Activated CD4-positive, alpha-beta memory T cell treated with anti-CD3 and anti-CD28 coated beads for 36 hours (primary cell): ENCODE results near the gene CFP. TPM values are rescaled to one million over a fixed set of nuclear protein-coding genes. Genes with fewer than 3 reads are reported as not detected.

Experiments
- CTCF ChIA-PET: fragments of 350-600 bp; sonication (Branson Sonifier 250); formaldehyde crosslinking; loops from one replicate; lab custom pipeline; 2021; ENCODE audit warnings: antibody characterized with exemption, inconsistent platforms; lab: Charles Lee
- POLR2A ChIA-PET: fragments of 350-600 bp; sonication (Branson Sonifier 250); formaldehyde crosslinking; loops from one replicate; lab custom pipeline; 2021; ENCODE audit warnings: antibody characterized with exemption; lab: Charles Lee
- DNase-seq: peaks from one replicate; pipeline ENCODE4 v3.0.0-alpha.2; 2020
- H3K27ac Mint-ChIP-seq: one replicate; pipeline ENCODE4 v1.8.0; 2021; ENCODE audit warnings: mixed read lengths
- H3K27me3 Mint-ChIP-seq: one replicate; pipeline ENCODE4 v1.8.0; 2021; ENCODE audit warnings: mixed read lengths
- H3K36me3 Mint-ChIP-seq: one replicate; pipeline ENCODE4 v1.8.0; 2021; ENCODE audit warnings: mixed read lengths
- H3K4me1 Mint-ChIP-seq: one replicate; pipeline ENCODE4 v1.8.0; 2021; ENCODE audit warnings: low read depth, mixed read lengths
- H3K4me3 Mint-ChIP-seq: one replicate; pipeline ENCODE4 v1.8.0; 2021; ENCODE audit warnings: mild to moderate bottlenecking, mixed read lengths
- H3K9me3 Mint-ChIP-seq: one replicate; pipeline ENCODE4 v1.8.0; 2021; ENCODE audit warnings: mixed read lengths
- intact Hi-C: fragments of 100-400 bp; cut with micrococcal nuclease; formaldehyde crosslinking; loops from one replicate; pipeline ENCODE4 v1.15.1; 2023
- total RNA-seq, 2 experiments: library from RNA; stranded (reverse); gene quantifications; one replicate each; pipeline ENCODE4 v1.2.3, GENCODE V29; 2021

The CFP gene
- total RNA-seq, 2 experiments from 2014 or later, result 3.4 to 4.4 TPM

GRCh38 chrX:47634871-47635575, 5.3 kb upstream of the CFP start:
- Mint-ChIP-seq H3K27ac (no peak overlapping the region), H3K4me1 (peaks cover 17% of the 10 kb centered on the region), H3K9me3 (no peaks in the 10 kb centered on the region), H3K4me3 (no peak overlapping the region), H3K36me3 (peaks cover 31% of the 10 kb centered on the region), H3K27me3 (no peaks in the 10 kb centered on the region)
- ChIA-PET POLR2A (no interaction called here), CTCF (no interaction called here)
- intact Hi-C loops, result no loop called here
- peak; percentile 50 for DNase-seq

GRCh38 chrX:47633689-47634590, 4.2 kb upstream of the CFP start:
- POLR2A ChIA-PET, result no interaction called here
- no peak for DNase-seq
- Mint-ChIP-seq H3K4me1 (peaks cover 23% of the 10 kb centered on the region), H3K9me3 (no peaks in the 10 kb centered on the region), H3K4me3 (no peak overlapping the region), H3K27ac (no peak overlapping the region), H3K36me3 (peaks cover 23% of the 10 kb centered on the region), H3K27me3 (no peaks in the 10 kb centered on the region)
- intact Hi-C loops, result no loop called here
- CTCF ChIA-PET, result no interaction called here

GRCh38 chrX:47632666-47633065, 2.9 kb upstream of the CFP start:
- Mint-ChIP-seq H3K36me3 (peaks cover 12% of the 10 kb centered on the region), H3K27ac (no peak overlapping the region), H3K27me3 (no peaks in the 10 kb centered on the region), H3K4me1 (peaks cover 24% of the 10 kb centered on the region), H3K9me3 (no peaks in the 10 kb centered on the region), H3K4me3 (no peak overlapping the region)
- ChIA-PET CTCF (no interaction called here), POLR2A (no interaction called here)
- DNase-seq, result no peak
- intact Hi-C loops, result no loop called here

- H3K27ac Mint-ChIP-seq, result no peak overlapping the region
- H3K4me1 Mint-ChIP-seq, result peaks cover 19% of the 10 kb centered on the region
- H3K9me3 Mint-ChIP-seq, result no peaks in the 10 kb centered on the region
- ChIA-PET CTCF (interaction anchor here (1.2 kb wide), 1 partner anchor 13 kb away, joined by 3 read pairs; no protein-coding TSS in a partner anchor), POLR2A (no interaction called here)
- no peak for DNase-seq
- H3K27me3 Mint-ChIP-seq, result no peaks in the 10 kb centered on the region
- intact Hi-C loops, result no loop called here
- H3K36me3 Mint-ChIP-seq, result peaks cover 6% of the 10 kb centered on the region
- H3K4me3 Mint-ChIP-seq, result no peak overlapping the region
Measured at GRCh38 chrX:47631676-47632075, 1.9 kb upstream of the CFP start.

- peak overlapping the region; percentile 79 for H3K27ac Mint-ChIP-seq
Measured at GRCh38 chrX:47628982-47629381, 748 bp downstream of the CFP start.

GRCh38 chrX:47625365-47625764, 4.4 kb downstream of the CFP start:
- no peak for DNase-seq
- POLR2A ChIA-PET, result no interaction called here
- intact Hi-C loops, result loop anchor here (5.0 kb wide), 1 partner anchor 63 kb away; the partner anchor contains the start of gene ARAF
- CTCF ChIA-PET, result interaction anchor here (1.2 kb wide), 1 partner anchor 56 kb away, joined by 3 read pairs; no protein-coding TSS in a partner anchor
- H3K9me3 Mint-ChIP-seq, result no peaks in the 10 kb centered on the region
- H3K4me3 Mint-ChIP-seq, result no peak overlapping the region
- no peak overlapping the region for H3K27ac Mint-ChIP-seq
- no peaks in the 10 kb centered on the region for H3K36me3 Mint-ChIP-seq
- H3K27me3 Mint-ChIP-seq, result peaks cover 2% of the 10 kb centered on the region
- H3K4me1 Mint-ChIP-seq, result peaks cover 28% of the 10 kb centered on the region

More at GRCh38 chrX:47628982-47629381, 748 bp downstream of the CFP start:
- no peaks in the 10 kb centered on the region for H3K27me3 Mint-ChIP-seq
- H3K9me3 Mint-ChIP-seq, result no peaks in the 10 kb centered on the region
- no peaks in the 10 kb centered on the region for H3K36me3 Mint-ChIP-seq
- CTCF ChIA-PET, result interaction anchor here (0.8 to 1.5 kb wide), 4 partner anchors 33 to 123 kb away, joined by 3 to 4 read pairs (median 4); no protein-coding TSS in a partner anchor
- H3K4me3 Mint-ChIP-seq, result peak overlapping the region; percentile 41
- peaks cover 19% of the 10 kb centered on the region for H3K4me1 Mint-ChIP-seq
- POLR2A ChIA-PET, result no interaction called here
- DNase-seq, result peak; percentile 36
- intact Hi-C loops, result loop anchor here (5.0 kb wide), 1 partner anchor 67 kb away; the partner anchor contains the start of gene ARAF

GRCh38 chrX:47623540-47624027, 6.1 kb downstream of the CFP start:
- H3K4me3 Mint-ChIP-seq, result peak overlapping the region; percentile 73
- POLR2A ChIA-PET, result no interaction called here
- no peaks in the 10 kb centered on the region for H3K36me3 Mint-ChIP-seq
- CTCF ChIA-PET, result no interaction called here
- H3K27me3 Mint-ChIP-seq, result peaks cover 2% of the 10 kb centered on the region
- peaks cover 15% of the 10 kb centered on the region for H3K4me1 Mint-ChIP-seq
- intact Hi-C loops, result loop anchor here (5.0 kb wide), 1 partner anchor 41 kb away; the partner anchor contains the start of gene TIMP1
- H3K9me3 Mint-ChIP-seq, result no peaks in the 10 kb centered on the region
- peak; percentile 49 for DNase-seq
- H3K27ac Mint-ChIP-seq, result peak overlapping the region; percentile 8

- Mint-ChIP-seq H3K36me3 (no peaks in the 10 kb centered on the region), H3K27me3 (peaks cover 5% of the 10 kb centered on the region)
Measured at GRCh38 chrX:47621851-47622250, 7.9 kb downstream of the CFP start.

GRCh38 chrX:47620303-47620685, 9.4 kb downstream of the CFP start:
- intact Hi-C loops, result loop anchor here (5.0 kb wide), 1 partner anchor 38 kb away; the partner anchor contains the start of gene TIMP1
- Mint-ChIP-seq H3K9me3 (no peaks in the 10 kb centered on the region), H3K27me3 (peaks cover 5% of the 10 kb centered on the region), H3K4me1 (peaks cover 9% of the 10 kb centered on the region), H3K4me3 (peak overlapping the region; percentile 57), H3K27ac (no peak overlapping the region), H3K36me3 (no peaks in the 10 kb centered on the region)
- DNase-seq, result no peak
- POLR2A ChIA-PET, result no interaction called here
- CTCF ChIA-PET, result no interaction called here

More at GRCh38 chrX:47621851-47622250, 7.9 kb downstream of the CFP start:
- Mint-ChIP-seq H3K4me3 (no peak overlapping the region), H3K4me1 (peaks cover 9% of the 10 kb centered on the region), H3K9me3 (no peaks in the 10 kb centered on the region), H3K27ac (no peak overlapping the region)
- ChIA-PET POLR2A (no interaction called here), CTCF (no interaction called here)
- no peak for DNase-seq
- intact Hi-C loops, result loop anchor here (5.0 kb wide), 1 partner anchor 40 kb away; the partner anchor contains the start of gene TIMP1

GRCh38 chrX:47619486-47620302, 10.0 kb downstream of the CFP start, which contains the start of gene SYN1:
Gene SYN1, minus strand, starts transcription at chrX:47619857. Its CDS starts 129 bp downstream, at chrX:47619728.
- peaks cover 5% of the 10 kb centered on the region for H3K27me3 Mint-ChIP-seq

GRCh38 chrX:47618923-47619485, 10.7 kb downstream of the CFP start:
- Mint-ChIP-seq H3K9me3 (no peaks in the 10 kb centered on the region), H3K27me3 (peaks cover 5% of the 10 kb centered on the region), H3K27ac (no peak overlapping the region), H3K36me3 (no peaks in the 10 kb centered on the region), H3K4me3 (peak overlapping the region; percentile 44), H3K4me1 (peaks cover 9% of the 10 kb centered on the region)
- ChIA-PET POLR2A (no interaction called here), CTCF (interaction anchor here (0.6 kb wide), 1 partner anchor 67 kb away, joined by 3 read pairs; no protein-coding TSS in a partner anchor)
- DNase-seq, result no peak
- intact Hi-C loops, result no loop called here

More at GRCh38 chrX:47619486-47620302, 10.0 kb downstream of the CFP start, which contains the start of gene SYN1:
- ChIA-PET POLR2A (no interaction called here), CTCF (no interaction called here)
- no peaks in the 10 kb centered on the region for H3K9me3 Mint-ChIP-seq
- DNase-seq, result peak; percentile 85
- H3K4me3 Mint-ChIP-seq, result peak within 1 kb of the TSS; percentile 57
- intact Hi-C loops, result loop anchor here (5.0 kb wide), 1 partner anchor 37 kb away; the partner anchor contains the start of gene TIMP1
- H3K36me3 Mint-ChIP-seq, result no peaks in the 10 kb centered on the region
- peaks cover 9% of the 10 kb centered on the region for H3K4me1 Mint-ChIP-seq
- no peak within 1 kb of the TSS for H3K27ac Mint-ChIP-seq
